Stimulated activated naive CD8-positive, alpha-beta T cell treated with anti-CD3 and anti-CD28 coated beads, Interleukin-15, Interleukin-2, amounts not matched to agents 100 ng/mL and 50 ng/mL, for 24 hours (primary cell): ENCODE results near the gene HIBADH.
A peak's percentile ranks its signal among the peaks of the same experiment; 100 is the strongest.

ENCODE experiments used
- H3K27ac Mint-ChIP-seq: one replicate; pipeline ENCODE4 v1.8.0; 2021; ENCODE audit warnings: mild to moderate bottlenecking, mixed read lengths
- H3K27me3 Mint-ChIP-seq: one replicate; pipeline ENCODE4 v1.8.0; 2021; ENCODE audit warnings: mixed read lengths
- H3K36me3 Mint-ChIP-seq: one replicate; pipeline ENCODE4 v1.8.0; 2021; ENCODE audit warnings: low read depth, mixed read lengths
- H3K4me1 Mint-ChIP-seq: one replicate; pipeline ENCODE4 v1.8.0; 2021; ENCODE audit warnings: low read depth, mixed read lengths
- H3K4me3 Mint-ChIP-seq: one replicate; pipeline ENCODE4 v1.8.0; 2021; ENCODE audit warnings: mild to moderate bottlenecking, mixed read lengths
- H3K9me3 Mint-ChIP-seq: one replicate; pipeline ENCODE4 v1.8.0; 2021; ENCODE audit warnings: mixed read lengths

Gene HIBADH

GRCh38 chr7:27662490-27663205 lies at the start of gene HIBADH:
TSS of gene HIBADH (minus strand) at chr7:27662883. CDS start at chr7:27662788, 95 bp downstream.
- Mint-ChIP-seq H3K4me3 (peak within 1 kb of the TSS; percentile 86), H3K36me3 (peaks cover 4% of the 10 kb centered on the region), H3K27ac (peak within 1 kb of the TSS; percentile 68), H3K9me3 (no peaks in the 10 kb centered on the region), H3K27me3 (no peaks in the 10 kb centered on the region), H3K4me1 (peaks cover 15% of the 10 kb centered on the region)

GRCh38 chr7:27712217-27712616 lies 49.5 kb upstream of the HIBADH start:
- Mint-ChIP-seq H3K4me1 (no peaks in the 10 kb centered on the region), H3K27me3 (peaks cover 14% of the 10 kb centered on the region), H3K4me3 (no peak overlapping the region), H3K27ac (no peak overlapping the region), H3K9me3 (no peaks in the 10 kb centered on the region), H3K36me3 (no peaks in the 10 kb centered on the region)

- H3K4me3 Mint-ChIP-seq, result no peak overlapping the region
Observed at GRCh38 chr7:27709137-27710075, 46.7 kb upstream of the HIBADH start.

GRCh38 chr7:27708485-27708884 lies 45.8 kb upstream of the HIBADH start:
- Mint-ChIP-seq H3K27ac (no peak overlapping the region), H3K36me3 (no peaks in the 10 kb centered on the region), H3K4me1 (no peaks in the 10 kb centered on the region), H3K27me3 (peaks cover 5% of the 10 kb centered on the region), H3K4me3 (no peak overlapping the region), H3K9me3 (no peaks in the 10 kb centered on the region)

More at GRCh38 chr7:27709137-27710075, 46.7 kb upstream of the HIBADH start:
- Mint-ChIP-seq H3K27me3 (peaks cover 6% of the 10 kb centered on the region), H3K4me1 (no peaks in the 10 kb centered on the region), H3K9me3 (no peaks in the 10 kb centered on the region), H3K27ac (no peak overlapping the region), H3K36me3 (no peaks in the 10 kb centered on the region)

- Mint-ChIP-seq H3K9me3 (no peaks in the 10 kb centered on the region), H3K36me3 (no peaks in the 10 kb centered on the region), H3K4me3 (no peak overlapping the region), H3K27ac (no peak overlapping the region), H3K4me1 (no peaks in the 10 kb centered on the region), H3K27me3 (peaks cover 11% of the 10 kb centered on the region)
Observed at GRCh38 chr7:27705200-27705594, 42.5 kb upstream of the HIBADH start.

- no peaks in the 10 kb centered on the region for H3K36me3 Mint-ChIP-seq
- no peak overlapping the region for H3K4me3 Mint-ChIP-seq
- H3K27me3 Mint-ChIP-seq, result peaks cover 11% of the 10 kb centered on the region
- H3K9me3 Mint-ChIP-seq, result no peaks in the 10 kb centered on the region
- no peaks in the 10 kb centered on the region for H3K4me1 Mint-ChIP-seq
- no peak overlapping the region for H3K27ac Mint-ChIP-seq
Observed at GRCh38 chr7:27704422-27705199, 41.9 kb upstream of the HIBADH start.

GRCh38 chr7:27703181-27703580 lies 40.5 kb upstream of the HIBADH start:
- Mint-ChIP-seq H3K4me1 (no peaks in the 10 kb centered on the region), H3K4me3 (no peak overlapping the region), H3K9me3 (no peaks in the 10 kb centered on the region), H3K27ac (no peak overlapping the region), H3K27me3 (peaks cover 11% of the 10 kb centered on the region), H3K36me3 (no peaks in the 10 kb centered on the region)

GRCh38 chr7:27700501-27700900 lies 37.8 kb upstream of the HIBADH start:
- H3K27ac Mint-ChIP-seq, result no peak overlapping the region
- H3K27me3 Mint-ChIP-seq, result peaks cover 11% of the 10 kb centered on the region
- H3K9me3 Mint-ChIP-seq, result no peaks in the 10 kb centered on the region
- no peaks in the 10 kb centered on the region for H3K36me3 Mint-ChIP-seq
- H3K4me3 Mint-ChIP-seq, result no peak overlapping the region
- peaks cover 7% of the 10 kb centered on the region for H3K4me1 Mint-ChIP-seq

- no peaks in the 10 kb centered on the region for H3K36me3 Mint-ChIP-seq
- no peaks in the 10 kb centered on the region for H3K9me3 Mint-ChIP-seq
- no peak overlapping the region for H3K27ac Mint-ChIP-seq
- peaks cover 7% of the 10 kb centered on the region for H3K4me1 Mint-ChIP-seq
- H3K4me3 Mint-ChIP-seq, result no peak overlapping the region
- H3K27me3 Mint-ChIP-seq, result peaks cover 11% of the 10 kb centered on the region
Observed at GRCh38 chr7:27699751-27700150, 37.1 kb upstream of the HIBADH start.

- H3K27me3 Mint-ChIP-seq, result peaks cover 7% of the 10 kb centered on the region
- H3K36me3 Mint-ChIP-seq, result no peaks in the 10 kb centered on the region
- no peaks in the 10 kb centered on the region for H3K9me3 Mint-ChIP-seq
- peaks cover 7% of the 10 kb centered on the region for H3K4me1 Mint-ChIP-seq
- no peak overlapping the region for H3K27ac Mint-ChIP-seq
- no peak overlapping the region for H3K4me3 Mint-ChIP-seq
Observed at GRCh38 chr7:27697861-27698430, 35.3 kb upstream of the HIBADH start.

GRCh38 chr7:27695096-27695495 lies 32.4 kb upstream of the HIBADH start:
- no peaks in the 10 kb centered on the region for H3K9me3 Mint-ChIP-seq
- peaks cover 4% of the 10 kb centered on the region for H3K27me3 Mint-ChIP-seq
- no peaks in the 10 kb centered on the region for H3K36me3 Mint-ChIP-seq
- H3K27ac Mint-ChIP-seq, result no peak overlapping the region
- peaks cover 7% of the 10 kb centered on the region for H3K4me1 Mint-ChIP-seq
- H3K4me3 Mint-ChIP-seq, result no peak overlapping the region

GRCh38 chr7:27693794-27694193 lies 31.1 kb upstream of the HIBADH start:
- H3K27ac Mint-ChIP-seq, result no peak overlapping the region

GRCh38 chr7:27690649-27691048 lies 28.0 kb upstream of the HIBADH start:
- no peak overlapping the region for H3K4me3 Mint-ChIP-seq

More at GRCh38 chr7:27693794-27694193, 31.1 kb upstream of the HIBADH start:
- H3K4me3 Mint-ChIP-seq, result no peak overlapping the region
- peaks cover 7% of the 10 kb centered on the region for H3K4me1 Mint-ChIP-seq
- no peaks in the 10 kb centered on the region for H3K36me3 Mint-ChIP-seq
- no peaks in the 10 kb centered on the region for H3K9me3 Mint-ChIP-seq
- peaks cover 9% of the 10 kb centered on the region for H3K27me3 Mint-ChIP-seq

GRCh38 chr7:27689591-27690164 lies 27.0 kb upstream of the HIBADH start:
- Mint-ChIP-seq H3K27ac (no peak overlapping the region), H3K4me3 (no peak overlapping the region), H3K36me3 (no peaks in the 10 kb centered on the region), H3K27me3 (peaks cover 20% of the 10 kb centered on the region), H3K9me3 (peaks cover 7% of the 10 kb centered on the region), H3K4me1 (no peaks in the 10 kb centered on the region)

More at GRCh38 chr7:27690649-27691048, 28.0 kb upstream of the HIBADH start:
- Mint-ChIP-seq H3K4me1 (no peaks in the 10 kb centered on the region), H3K36me3 (no peaks in the 10 kb centered on the region), H3K27me3 (peaks cover 20% of the 10 kb centered on the region), H3K27ac (no peak overlapping the region), H3K9me3 (peaks cover 7% of the 10 kb centered on the region)
